ENCODE measurements around the gene GPC3. TPM values are rescaled to one million over a fixed set of nuclear protein-coding genes. Genes with fewer than 3 reads are reported as not detected.

The GPC3 gene
- total RNA-seq, 1 experiment from 2014 or later = 0.98 TPM

- H2AFZ ChIP-seq (ENCODE audit: low read depth, low read length, poor library complexity, severe bottlenecking) = no peak overlapping the region
- TF ChIP-seq CEBPB (IDR thresholded peaks at IDR 0.05; ENCODE audit: low read depth) = no peak
- TF ChIP-seq, protein P1, sequence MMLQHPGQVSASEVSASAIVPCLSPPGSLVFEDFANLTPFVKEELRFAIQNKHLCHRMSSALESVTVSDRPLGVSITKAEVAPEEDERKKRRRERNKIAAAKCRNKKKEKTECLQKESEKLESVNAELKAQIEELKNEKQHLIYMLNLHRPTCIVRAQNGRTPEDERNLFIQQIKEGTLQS (IDR thresholded peaks at IDR 0.05) = no peak
- TF ChIP-seq ZFX (IDR thresholded peaks at IDR 0.05) = no peak
- TF ChIP-seq TCF7L2 (IDR thresholded peaks at IDR 0.05; ENCODE audit: borderline replicate concordance, extremely low read depth, insufficient read depth, insufficient read length) = no peak
- no peak for TF ChIP-seq REST (IDR thresholded peaks at IDR 0.05; ENCODE audit: low read depth)
- no peak for TF ChIP-seq EGR1 (IDR thresholded peaks at IDR 0.05; ENCODE audit: low read depth)
- no peak for TF ChIP-seq JUND (IDR thresholded peaks at IDR 0.05)
- no peak for TF ChIP-seq ZNF274 (IDR thresholded peaks at IDR 0.05; ENCODE audit: low read depth, low read length)
- no peak for TF ChIP-seq SIN3A (IDR thresholded peaks at IDR 0.05; ENCODE audit: low read depth)
- no peak for TF ChIP-seq CBX3 (IDR thresholded peaks at IDR 0.05; ENCODE audit: low read depth)
- no peak for TF ChIP-seq EZH2 (IDR thresholded peaks at IDR 0.05)
- no peak for TF ChIP-seq RAD21 (IDR thresholded peaks at IDR 0.05; ENCODE audit: low read depth)
- TF ChIP-seq, protein P2, sequence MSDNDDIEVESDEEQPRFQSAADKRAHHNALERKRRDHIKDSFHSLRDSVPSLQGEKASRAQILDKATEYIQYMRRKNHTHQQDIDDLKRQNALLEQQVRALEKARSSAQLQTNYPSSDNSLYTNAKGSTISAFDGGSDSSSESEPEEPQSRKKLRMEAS (IDR thresholded peaks at IDR 0.05) = no peak
- TF ChIP-seq SRF (IDR thresholded peaks at IDR 0.05; ENCODE audit: low read depth) = no peak
- TF ChIP-seq POLR2A (IDR thresholded peaks at IDR 0.05; ENCODE audit: borderline replicate concordance, extremely low read depth, insufficient read depth, insufficient read length) = no peak
- no peak for TF ChIP-seq FOSL1 (IDR thresholded peaks at IDR 0.05; ENCODE audit: low read depth)
- no peak for TF ChIP-seq ZBTB33 (IDR thresholded peaks at IDR 0.05; ENCODE audit: extremely low read depth, insufficient replicate concordance, low read length)
- no peak for TF ChIP-seq POLR2AphosphoS5 (IDR thresholded peaks at IDR 0.05; ENCODE audit: low read depth, low read length)
- no peak for TF ChIP-seq ELF1 (IDR thresholded peaks at IDR 0.05; ENCODE audit: borderline replicate concordance, low read depth)
- no peak for TF ChIP-seq EZH2phosphoT487 (IDR thresholded peaks at IDR 0.05; ENCODE audit: borderline replicate concordance)
- H3K36me3 ChIP-seq (ENCODE audit: control insufficient read depth in 1 of 2, insufficient read depth in 2 of 2, low read length in 2 of 2) = no peaks in the 10 kb centered on the region
- no peaks in the 10 kb centered on the region for H3K9me2 ChIP-seq (ENCODE audit: insufficient read depth)
- ChIA-PET CTCF (no interaction called here), POLR2A (no interaction called here), RAD21 (ENCODE audit: low non-redundant PET in 1 of 2, low total read pairs in 2 of 2, uncharacterized antibody in 2 of 2, unreplicated experiment in 2 of 2) (no interaction called here)
- DNase-seq (ENCODE audit: low read depth, low spot score) (no peak), ATAC-seq (no peak)
- no peaks in the 10 kb centered on the region for H4K20me1 ChIP-seq (ENCODE audit: insufficient read depth)
- H3K4me3 ChIP-seq (replicated peaks in 1 of 2; ENCODE audit: low read depth in 1 of 2, low read length in 2 of 2) = no peak overlapping the region
- BruUV-seq (replicated peaks) = no TSS peak
- H3K4me2 ChIP-seq (ENCODE audit: low read length) = no peak overlapping the region
- H3K9me3 ChIP-seq (ENCODE audit: control insufficient read depth in 1 of 2, insufficient read depth in 1 of 2, low read depth in 1 of 2, low read length in 2 of 2) = no peaks in the 10 kb centered on the region
- no peaks in the 10 kb centered on the region for H3K27me3 ChIP-seq (ENCODE audit: insufficient read depth, low read length)
- intact Hi-C loops (cut with micrococcal nuclease) = no loop called here
- no peaks in the 10 kb centered on the region for H3K79me2 ChIP-seq (ENCODE audit: insufficient read depth, low read length)
- H3K27ac ChIP-seq (ENCODE audit: low read depth, low read length) = no peak overlapping the region
- H3K9ac ChIP-seq (ENCODE audit: low read length) = no peak overlapping the region
- no peaks in the 10 kb centered on the region; a peak in 1 of 4 replicates for H3K4me1 ChIP-seq (ENCODE audit: control insufficient read depth in 1 of 2, insufficient read depth in 2 of 2, low read length in 2 of 2)
These were observed 87.7 kb downstream of the GPC3 start for GRCh38 chrX:133897593-133898163.
